Osteocyte (in vitro differentiated cells): ENCODE data around the gene MPPED2. TPM values are rescaled to one million over a fixed set of nuclear protein-coding genes. Genes with fewer than 3 reads are reported as not detected.

ENCODE experiments used
- DNase-seq: peaks from one replicate; pipeline ENCODE4 v3.0.0; 2021; ENCODE audit warnings: mixed read lengths; ENCODE audit not compliant: unreplicated experiment; ENCODE audit errors: extremely low spot score
- H3K27ac Mint-ChIP-seq: one replicate; pipeline ENCODE4 v1.8.0; 2021; ENCODE audit warnings: mild to moderate bottlenecking, mixed read lengths; ENCODE audit not compliant: unreplicated experiment
- H3K27me3 Mint-ChIP-seq: one replicate; pipeline ENCODE4 v1.8.0; 2021; ENCODE audit warnings: mixed read lengths; ENCODE audit not compliant: unreplicated experiment
- H3K36me3 Mint-ChIP-seq: one replicate; pipeline ENCODE4 v1.8.0; 2021; ENCODE audit warnings: mixed read lengths; ENCODE audit not compliant: unreplicated experiment
- H3K4me1 Mint-ChIP-seq: one replicate; pipeline ENCODE4 v1.8.0; 2021; ENCODE audit warnings: mixed read lengths; ENCODE audit not compliant: unreplicated experiment
- H3K4me3 Mint-ChIP-seq: one replicate; pipeline ENCODE4 v1.8.0; 2021; ENCODE audit warnings: mild to moderate bottlenecking, moderate library complexity, mixed read lengths; ENCODE audit not compliant: unreplicated experiment
- H3K9me3 Mint-ChIP-seq: one replicate; pipeline ENCODE4 v1.8.0; 2021; ENCODE audit warnings: mixed read lengths; ENCODE audit not compliant: unreplicated experiment
- total RNA-seq: library from RNA; stranded (reverse); gene quantifications from 2 replicates; pipeline ENCODE4 v1.2.1, GENCODE V29; 2021
- TF ChIP-seq, protein P1 (sequence below): fragments of 200-600 bp; sonication (generic); IDR thresholded peaks from 2 replicates; pipeline ENCODE4 v1.5.0; 2021; ENCODE audit warnings: antibody characterized with exemption, mild to moderate bottlenecking, moderate library complexity

The MPPED2 gene
- total RNA-seq, 1 donor from 2014 or later, result not detected

- DNase-seq, result no peak
- H3K27me3 Mint-ChIP-seq, result peaks cover 31% of the 10 kb centered on the region
- H3K4me3 Mint-ChIP-seq, result no peak overlapping the region
- H3K27ac Mint-ChIP-seq, result no peak overlapping the region
- no peaks in the 10 kb centered on the region for H3K4me1 Mint-ChIP-seq
- TF ChIP-seq, protein P1, sequence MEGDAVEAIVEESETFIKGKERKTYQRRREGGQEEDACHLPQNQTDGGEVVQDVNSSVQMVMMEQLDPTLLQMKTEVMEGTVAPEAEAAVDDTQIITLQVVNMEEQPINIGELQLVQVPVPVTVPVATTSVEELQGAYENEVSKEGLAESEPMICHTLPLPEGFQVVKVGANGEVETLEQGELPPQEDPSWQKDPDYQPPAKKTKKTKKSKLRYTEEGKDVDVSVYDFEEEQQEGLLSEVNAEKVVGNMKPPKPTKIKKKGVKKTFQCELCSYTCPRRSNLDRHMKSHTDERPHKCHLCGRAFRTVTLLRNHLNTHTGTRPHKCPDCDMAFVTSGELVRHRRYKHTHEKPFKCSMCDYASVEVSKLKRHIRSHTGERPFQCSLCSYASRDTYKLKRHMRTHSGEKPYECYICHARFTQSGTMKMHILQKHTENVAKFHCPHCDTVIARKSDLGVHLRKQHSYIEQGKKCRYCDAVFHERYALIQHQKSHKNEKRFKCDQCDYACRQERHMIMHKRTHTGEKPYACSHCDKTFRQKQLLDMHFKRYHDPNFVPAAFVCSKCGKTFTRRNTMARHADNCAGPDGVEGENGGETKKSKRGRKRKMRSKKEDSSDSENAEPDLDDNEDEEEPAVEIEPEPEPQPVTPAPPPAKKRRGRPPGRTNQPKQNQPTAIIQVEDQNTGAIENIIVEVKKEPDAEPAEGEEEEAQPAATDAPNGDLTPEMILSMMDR, result no peak
- no peaks in the 10 kb centered on the region for H3K36me3 Mint-ChIP-seq
- no peaks in the 10 kb centered on the region for H3K9me3 Mint-ChIP-seq
These were observed 104.8 kb downstream of the MPPED2 start for GRCh38 chr11:30481330-30481729.

- Mint-ChIP-seq H3K4me1 (no peaks in the 10 kb centered on the region), H3K27ac (no peak overlapping the region)
These were observed 106.3 kb downstream of the MPPED2 start for GRCh38 chr11:30479899-30480298.

GRCh38 chr11:30478923-30479322, 107.2 kb downstream of the MPPED2 start:
- H3K4me1 Mint-ChIP-seq, result no peaks in the 10 kb centered on the region
- H3K4me3 Mint-ChIP-seq, result no peak overlapping the region
- TF ChIP-seq, protein P1, result no peak
- DNase-seq, result no peak
- H3K9me3 Mint-ChIP-seq, result no peaks in the 10 kb centered on the region
- H3K27me3 Mint-ChIP-seq, result peaks cover 25% of the 10 kb centered on the region
- H3K36me3 Mint-ChIP-seq, result no peaks in the 10 kb centered on the region
- no peak overlapping the region for H3K27ac Mint-ChIP-seq

More at GRCh38 chr11:30479899-30480298, 106.3 kb downstream of the MPPED2 start:
- no peak for DNase-seq
- H3K9me3 Mint-ChIP-seq, result no peaks in the 10 kb centered on the region
- H3K27me3 Mint-ChIP-seq, result peaks cover 31% of the 10 kb centered on the region
- TF ChIP-seq, protein P1, result no peak
- no peak overlapping the region for H3K4me3 Mint-ChIP-seq
- H3K36me3 Mint-ChIP-seq, result no peaks in the 10 kb centered on the region

- no peak for DNase-seq
- H3K4me3 Mint-ChIP-seq, result no peak overlapping the region
- H3K27me3 Mint-ChIP-seq, result peaks cover 25% of the 10 kb centered on the region
- no peaks in the 10 kb centered on the region for H3K36me3 Mint-ChIP-seq
- no peaks in the 10 kb centered on the region for H3K9me3 Mint-ChIP-seq
- H3K4me1 Mint-ChIP-seq, result no peaks in the 10 kb centered on the region
- H3K27ac Mint-ChIP-seq, result no peak overlapping the region
- TF ChIP-seq, protein P1, result no peak
These were observed 109.1 kb downstream of the MPPED2 start for GRCh38 chr11:30477061-30477460.

GRCh38 chr11:30474151-30474954, 111.8 kb downstream of the MPPED2 start:
- Mint-ChIP-seq H3K9me3 (no peaks in the 10 kb centered on the region), H3K4me1 (no peaks in the 10 kb centered on the region), H3K27ac (no peak overlapping the region), H3K4me3 (no peak overlapping the region), H3K36me3 (no peaks in the 10 kb centered on the region), H3K27me3 (peaks cover 15% of the 10 kb centered on the region)
- TF ChIP-seq, protein P1, result no peak
- no peak for DNase-seq
